ENCODE results near the gene ADCY3.

ADCY3 gene

GRCh38 chr2:24920098-24920808 lies at the start of gene ADCY3:
ADCY3 (minus strand) TSS chr2:24920237; CDS start chr2:24918987, 1,250 bp downstream.
- no peak for DNase-seq

- no peak for DNase-seq
Measured at GRCh38 chr2:24969784-24970183, 49.7 kb upstream of the ADCY3 start.

GRCh38 chr2:24961903-24962302 lies 41.9 kb upstream of the ADCY3 start:
- no peak for DNase-seq

GRCh38 chr2:24959761-24960160 lies 39.7 kb upstream of the ADCY3 start:
- DNase-seq, result no peak

GRCh38 chr2:24958411-24958935 lies 38.4 kb upstream of the ADCY3 start:
- DNase-seq, result no peak

GRCh38 chr2:24957976-24958375 lies 37.9 kb upstream of the ADCY3 start:
- DNase-seq, result no peak

- no peak for DNase-seq
Measured at GRCh38 chr2:24957221-24957620, 37.2 kb upstream of the ADCY3 start.

- DNase-seq, result no peak
Measured at GRCh38 chr2:24955921-24956320, 35.9 kb upstream of the ADCY3 start.

GRCh38 chr2:24955232-24955631 lies 35.2 kb upstream of the ADCY3 start:
- DNase-seq, result no peak

GRCh38 chr2:24950102-24950501 lies 30.1 kb upstream of the ADCY3 start:
- DNase-seq, result no peak

- no peak for DNase-seq
Measured at GRCh38 chr2:24948506-24948905, 28.5 kb upstream of the ADCY3 start.

- DNase-seq, result no peak
Measured at GRCh38 chr2:24947561-24948157, 27.6 kb upstream of the ADCY3 start.

GRCh38 chr2:24945907-24946306 lies 25.9 kb upstream of the ADCY3 start:
- DNase-seq, result no peak

GRCh38 chr2:24943427-24944053 lies 23.5 kb upstream of the ADCY3 start:
- DNase-seq, result no peak

GRCh38 chr2:24939353-24939752 lies 19.3 kb upstream of the ADCY3 start:
- DNase-seq, result no peak

- no peak for DNase-seq
Measured at GRCh38 chr2:24937236-24937635, 17.2 kb upstream of the ADCY3 start.

GRCh38 chr2:24935145-24935544 lies 15.1 kb upstream of the ADCY3 start:
- DNase-seq, result no peak

GRCh38 chr2:24932715-24933114 lies 12.7 kb upstream of the ADCY3 start:
- DNase-seq, result no peak

GRCh38 chr2:24930768-24931167 lies 10.7 kb upstream of the ADCY3 start:
- DNase-seq, result no peak

GRCh38 chr2:24929230-24929629 lies 9.2 kb upstream of the ADCY3 start:
- no peak for DNase-seq

- no peak for DNase-seq
Measured at GRCh38 chr2:24928036-24928435, 8.0 kb upstream of the ADCY3 start.

GRCh38 chr2:24926602-24927252 lies 6.7 kb upstream of the ADCY3 start:
- DNase-seq, result no peak

GRCh38 chr2:24926220-24926601 lies 6.2 kb upstream of the ADCY3 start:
- no peak for DNase-seq

- no peak for DNase-seq
Measured at GRCh38 chr2:24925815-24926214, 5.8 kb upstream of the ADCY3 start.
